ENCODE data around the gene CDH10.
A peak's percentile ranks its signal among the peaks of the same experiment; 100 is the strongest.

CDH10 gene

DNA sequence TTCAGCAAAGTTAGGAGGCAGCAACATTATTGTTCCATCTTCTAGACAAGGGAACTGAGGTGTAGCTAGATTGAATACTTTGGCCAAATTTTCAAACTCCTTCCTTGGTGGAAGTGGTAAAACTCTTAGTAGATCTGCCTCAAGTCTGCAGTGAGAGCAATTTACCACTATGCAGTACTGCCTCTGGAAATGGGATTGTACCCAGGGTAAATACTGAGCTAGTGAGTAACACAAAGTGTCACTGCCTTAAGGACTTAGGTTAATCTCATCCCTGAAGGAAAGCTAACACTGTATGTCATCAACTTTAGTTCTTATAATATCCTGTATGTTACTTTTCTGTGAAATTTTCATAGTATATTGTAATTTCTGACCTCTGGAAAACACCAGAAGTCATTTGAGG lies 13.9 kb downstream of the CDH10 start:
- H3K27ac ChIP-seq (ENCODE audit: insufficient read depth in 1 of 2, low read depth in 1 of 2, low read length in 2 of 2, poor library complexity in 1 of 2, severe bottlenecking in 2 of 2): no peak overlapping the region
- no peaks in the 10 kb centered on the region for H3K4me1 ChIP-seq (ENCODE audit: control extremely low read depth in 1 of 4, control insufficient read depth in 4 of 4, insufficient read depth in 4 of 4, low read length in 3 of 4)
- ChIA-PET POLR2A (no interaction called here), CTCF (interaction anchor here (0.9 kb wide), 1 partner anchor 10 kb away, joined by 3 read pairs; no protein-coding TSS in a partner anchor)
- no peak for DNase-seq
- H3K9me3 ChIP-seq (ENCODE audit: control extremely low read depth in 1 of 5, control insufficient read depth in 4 of 5, insufficient read depth in 2 of 5, low read depth in 1 of 5, low read length in 4 of 5): no peaks in the 10 kb centered on the region
- H3K4me3 ChIP-seq (ENCODE audit: control insufficient read depth in 1 of 7, extremely low read depth in 1 of 7, insufficient read depth in 4 of 7, low read depth in 2 of 7, low read length in 6 of 7): no peak overlapping the region
- H3K27me3 ChIP-seq (replicated peaks in 2 of 5; ENCODE audit: control insufficient read depth in 4 of 5, insufficient read depth in 5 of 5, low read length in 4 of 5): no peaks in the 10 kb centered on the region
- H3K36me3 ChIP-seq (ENCODE audit: control insufficient read depth in 4 of 4, insufficient read depth in 4 of 4, low read length in 3 of 4): no peaks in the 10 kb centered on the region

DNA sequence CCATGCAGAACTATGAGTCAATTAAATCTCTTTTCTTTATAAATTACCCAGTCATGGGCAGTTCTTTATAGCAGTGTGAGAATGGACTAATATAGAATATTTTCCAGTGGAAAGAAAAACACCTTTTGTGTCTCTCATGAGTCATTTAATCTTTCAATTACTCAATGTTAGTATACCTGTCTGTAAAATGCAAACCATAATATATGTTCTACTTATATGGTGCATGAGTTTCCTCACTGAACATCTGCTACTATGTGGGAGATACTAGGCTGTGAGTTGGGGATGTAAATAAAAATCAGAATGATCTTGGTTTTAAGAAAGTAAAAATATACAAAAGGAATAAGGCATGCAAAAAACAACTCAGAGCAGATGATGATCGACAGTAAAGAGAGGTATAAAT lies 15.0 kb downstream of the CDH10 start:
- Histone ChIP-seq H3K27ac (ENCODE audit: insufficient read depth in 1 of 2, low read depth in 1 of 2, low read length in 2 of 2, poor library complexity in 1 of 2, severe bottlenecking in 2 of 2) (no peak overlapping the region), H3K9me3 (ENCODE audit: control extremely low read depth in 1 of 5, control insufficient read depth in 4 of 5, insufficient read depth in 2 of 5, low read depth in 1 of 5, low read length in 4 of 5) (no peaks in the 10 kb centered on the region), H3K36me3 (ENCODE audit: control insufficient read depth in 4 of 4, insufficient read depth in 4 of 4, low read length in 3 of 4) (no peaks in the 10 kb centered on the region), H3K4me3 (ENCODE audit: control insufficient read depth in 1 of 7, extremely low read depth in 1 of 7, insufficient read depth in 4 of 7, low read depth in 2 of 7, low read length in 6 of 7) (no peak overlapping the region), H3K4me1 (ENCODE audit: control extremely low read depth in 1 of 4, control insufficient read depth in 4 of 4, insufficient read depth in 4 of 4, low read length in 3 of 4) (no peaks in the 10 kb centered on the region), H3K27me3 (replicated peaks in 2 of 5; ENCODE audit: control insufficient read depth in 4 of 5, insufficient read depth in 5 of 5, low read length in 4 of 5) (no peaks in the 10 kb centered on the region)
- POLR2A ChIA-PET: no interaction called here
- CTCF ChIA-PET: no interaction called here
- 100% methylated on average over 1 of the region's 1 CpG for WGBS (ENCODE audit: insufficient coverage)
- DNase-seq: no peak

GRCh38 chr5:24624872-24625271 lies 19.9 kb downstream of the CDH10 start:
- CTCF ChIA-PET: no interaction called here

DNA sequence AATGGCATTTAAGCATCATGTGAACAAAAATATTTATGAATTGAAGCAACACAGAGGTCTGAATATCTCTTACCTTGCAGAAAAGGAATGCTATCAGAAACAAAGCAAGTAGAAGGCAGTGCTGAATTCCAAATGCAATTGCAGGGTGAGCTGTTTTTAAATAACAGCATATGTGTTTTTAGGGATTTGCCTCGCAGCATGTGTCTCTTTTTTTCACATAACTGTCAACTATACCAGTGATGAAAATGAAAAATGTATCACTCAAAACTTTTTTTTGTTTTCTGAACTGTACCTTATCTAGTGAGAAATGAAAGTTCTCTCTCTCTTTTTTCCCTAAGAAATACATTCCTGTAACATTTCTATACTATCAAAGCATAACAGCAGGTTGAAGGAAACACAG lies 21.2 kb downstream of the CDH10 start:
- CTCF ChIA-PET: no interaction called here
- Histone ChIP-seq H3K27me3 (replicated peaks in 2 of 5; ENCODE audit: control insufficient read depth in 4 of 5, insufficient read depth in 5 of 5, low read length in 4 of 5) (no peaks in the 10 kb centered on the region), H3K36me3 (ENCODE audit: control insufficient read depth in 4 of 4, insufficient read depth in 4 of 4, low read length in 3 of 4) (no peaks in the 10 kb centered on the region), H3K9me3 (ENCODE audit: control extremely low read depth in 1 of 5, control insufficient read depth in 4 of 5, insufficient read depth in 2 of 5, low read depth in 1 of 5, low read length in 4 of 5) (no peaks in the 10 kb centered on the region), H3K27ac (ENCODE audit: insufficient read depth in 1 of 2, low read depth in 1 of 2, low read length in 2 of 2, poor library complexity in 1 of 2, severe bottlenecking in 2 of 2) (no peak overlapping the region), H3K4me1 (ENCODE audit: control extremely low read depth in 1 of 4, control insufficient read depth in 4 of 4, insufficient read depth in 4 of 4, low read length in 3 of 4) (peaks cover 0 to 6% (median 2%) of the 10 kb centered on the region in 4 experiments), H3K4me3 (ENCODE audit: control insufficient read depth in 1 of 7, extremely low read depth in 1 of 7, insufficient read depth in 4 of 7, low read depth in 2 of 7, low read length in 6 of 7) (no peak overlapping the region)
- WGBS (ENCODE audit: insufficient coverage): no CpG with 5 or more reads among the region's 1 CpG
- POLR2A ChIA-PET: no interaction called here
- no peak for DNase-seq

More at GRCh38 chr5:24624872-24625271, 19.9 kb downstream of the CDH10 start:
- POLR2A ChIA-PET: no interaction called here
- Histone ChIP-seq H3K4me3 (ENCODE audit: control insufficient read depth in 1 of 7, extremely low read depth in 1 of 7, insufficient read depth in 4 of 7, low read depth in 2 of 7, low read length in 6 of 7) (no peak overlapping the region), H3K9me3 (ENCODE audit: control extremely low read depth in 1 of 5, control insufficient read depth in 4 of 5, insufficient read depth in 2 of 5, low read depth in 1 of 5, low read length in 4 of 5) (no peaks in the 10 kb centered on the region), H3K4me1 (ENCODE audit: control extremely low read depth in 1 of 4, control insufficient read depth in 4 of 4, insufficient read depth in 4 of 4, low read length in 3 of 4) (peaks cover 0 to 6% (median 2%) of the 10 kb centered on the region in 4 experiments), H3K27ac (ENCODE audit: insufficient read depth in 1 of 2, low read depth in 1 of 2, low read length in 2 of 2, poor library complexity in 1 of 2, severe bottlenecking in 2 of 2) (no peak overlapping the region), H3K27me3 (replicated peaks in 2 of 5; ENCODE audit: control insufficient read depth in 4 of 5, insufficient read depth in 5 of 5, low read length in 4 of 5) (no peaks in the 10 kb centered on the region), H3K36me3 (ENCODE audit: control insufficient read depth in 4 of 4, insufficient read depth in 4 of 4, low read length in 3 of 4) (no peaks in the 10 kb centered on the region)
- no peak for DNase-seq

DNA sequence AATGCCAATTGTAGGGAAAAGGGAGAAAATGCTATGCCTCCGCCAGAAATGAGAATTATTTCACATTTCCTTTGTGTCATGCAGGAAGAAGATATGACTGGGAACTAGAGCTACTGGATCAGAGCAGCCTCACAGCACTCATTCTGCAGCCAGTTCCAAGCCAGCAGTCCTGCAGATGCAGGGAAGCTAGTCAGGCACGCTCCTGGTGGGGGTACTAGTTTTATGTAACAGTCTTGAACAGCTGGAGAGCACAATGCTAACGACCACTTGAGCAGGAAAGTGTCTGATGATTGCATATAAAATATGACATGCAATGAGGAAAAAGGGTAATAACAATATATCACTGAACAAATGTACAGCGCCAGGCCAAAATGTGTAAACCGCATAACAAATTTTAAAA lies 21.7 kb downstream of the CDH10 start:
- DNase-seq: peak in 1 of 3 donors; percentile 3
- ChIA-PET CTCF (no interaction called here), POLR2A (no interaction called here)
- H3K36me3 ChIP-seq (ENCODE audit: control insufficient read depth in 4 of 4, insufficient read depth in 4 of 4, low read length in 3 of 4): no peaks in the 10 kb centered on the region
- no peaks in the 10 kb centered on the region for H3K9me3 ChIP-seq (ENCODE audit: control extremely low read depth in 1 of 5, control insufficient read depth in 4 of 5, insufficient read depth in 2 of 5, low read depth in 1 of 5, low read length in 4 of 5)
- 0% methylated on average over 1 of the region's 5 CpGs for WGBS (ENCODE audit: insufficient coverage)
- H3K4me1 ChIP-seq (ENCODE audit: control extremely low read depth in 1 of 4, control insufficient read depth in 4 of 4, insufficient read depth in 4 of 4, low read length in 3 of 4): peaks cover 0 to 6% (median 2%) of the 10 kb centered on the region in 4 experiments
- no peak overlapping the region for H3K4me3 ChIP-seq (ENCODE audit: control insufficient read depth in 1 of 7, extremely low read depth in 1 of 7, insufficient read depth in 4 of 7, low read depth in 2 of 7, low read length in 6 of 7)
- H3K27ac ChIP-seq (ENCODE audit: insufficient read depth in 1 of 2, low read depth in 1 of 2, low read length in 2 of 2, poor library complexity in 1 of 2, severe bottlenecking in 2 of 2): no peak overlapping the region
- H3K27me3 ChIP-seq (replicated peaks in 2 of 5; ENCODE audit: control insufficient read depth in 4 of 5, insufficient read depth in 5 of 5, low read length in 4 of 5): no peaks in the 10 kb centered on the region

DNA sequence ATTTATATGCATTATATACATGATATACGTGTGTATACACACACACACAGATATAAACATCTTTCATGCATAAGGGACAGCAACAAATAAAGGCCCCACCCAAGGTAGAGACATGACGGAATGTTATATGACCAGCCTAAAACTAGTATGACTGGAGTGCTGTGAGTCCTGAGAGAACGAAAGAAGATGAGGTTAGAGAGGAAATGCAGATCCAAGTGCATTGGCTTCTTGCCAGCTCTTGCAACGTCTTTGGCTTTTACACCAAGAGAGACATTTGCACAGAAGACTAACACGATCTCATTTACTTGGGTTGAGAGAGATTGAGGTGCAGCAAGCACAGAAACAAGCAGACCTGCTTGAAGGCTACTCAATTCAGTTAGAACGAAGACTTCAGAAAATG lies 23.0 kb downstream of the CDH10 start:
- WGBS (ENCODE audit: insufficient coverage): 19% methylated on average over 4 of the region's 6 CpGs
- ChIA-PET CTCF (interaction anchor here (1.5 kb wide), 1 partner anchor 9 kb away, joined by 3 read pairs; no protein-coding TSS in a partner anchor), POLR2A (no interaction called here)
- Histone ChIP-seq H3K36me3 (ENCODE audit: control insufficient read depth in 4 of 4, insufficient read depth in 4 of 4, low read length in 3 of 4) (no peaks in the 10 kb centered on the region), H3K27ac (ENCODE audit: insufficient read depth in 1 of 2, low read depth in 1 of 2, low read length in 2 of 2, poor library complexity in 1 of 2, severe bottlenecking in 2 of 2) (no peak overlapping the region), H3K27me3 (replicated peaks in 2 of 5; ENCODE audit: control insufficient read depth in 4 of 5, insufficient read depth in 5 of 5, low read length in 4 of 5) (no peaks in the 10 kb centered on the region), H3K4me3 (ENCODE audit: control insufficient read depth in 1 of 7, extremely low read depth in 1 of 7, insufficient read depth in 4 of 7, low read depth in 2 of 7, low read length in 6 of 7) (no peak overlapping the region), H3K4me1 (ENCODE audit: control extremely low read depth in 1 of 4, control insufficient read depth in 4 of 4, insufficient read depth in 4 of 4, low read length in 3 of 4) (peaks cover 0 to 6% (median 2%) of the 10 kb centered on the region in 4 experiments), H3K9me3 (ENCODE audit: control extremely low read depth in 1 of 5, control insufficient read depth in 4 of 5, insufficient read depth in 2 of 5, low read depth in 1 of 5, low read length in 4 of 5) (no peaks in the 10 kb centered on the region)
- peak; percentile 22 to 75 (median 65) for DNase-seq

DNA sequence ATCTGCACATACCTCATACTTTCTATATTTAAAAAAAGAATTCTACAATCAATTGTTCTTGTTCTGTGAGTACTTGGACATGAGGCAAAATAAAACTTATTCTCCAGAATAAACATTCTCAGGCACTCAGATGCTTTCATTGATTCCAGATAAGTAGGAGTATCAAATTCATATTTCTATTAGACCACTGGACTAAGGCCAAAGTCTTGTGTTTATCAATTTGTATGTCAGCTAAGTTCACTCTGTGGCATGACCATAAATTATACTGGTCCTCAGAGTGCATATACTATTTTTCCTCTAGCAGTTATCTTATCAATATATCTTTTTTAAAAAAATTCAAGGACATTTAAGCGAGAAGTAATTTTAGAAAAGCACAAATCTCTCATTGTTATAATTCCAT lies 28.2 kb downstream of the CDH10 start:
- ChIA-PET CTCF (no interaction called here), POLR2A (no interaction called here)
- Histone ChIP-seq H3K27ac (ENCODE audit: insufficient read depth in 1 of 2, low read depth in 1 of 2, low read length in 2 of 2, poor library complexity in 1 of 2, severe bottlenecking in 2 of 2) (no peak overlapping the region), H3K9me3 (ENCODE audit: control extremely low read depth in 1 of 5, control insufficient read depth in 4 of 5, insufficient read depth in 2 of 5, low read depth in 1 of 5, low read length in 4 of 5) (no peaks in the 10 kb centered on the region), H3K27me3 (replicated peaks in 2 of 5; ENCODE audit: control insufficient read depth in 4 of 5, insufficient read depth in 5 of 5, low read length in 4 of 5) (no peaks in the 10 kb centered on the region), H3K36me3 (ENCODE audit: control insufficient read depth in 4 of 4, insufficient read depth in 4 of 4, low read length in 3 of 4) (no peaks in the 10 kb centered on the region), H3K4me1 (ENCODE audit: control extremely low read depth in 1 of 4, control insufficient read depth in 4 of 4, insufficient read depth in 4 of 4, low read length in 3 of 4) (no peaks in the 10 kb centered on the region), H3K4me3 (ENCODE audit: control insufficient read depth in 1 of 7, extremely low read depth in 1 of 7, insufficient read depth in 4 of 7, low read depth in 2 of 7, low read length in 6 of 7) (no peak overlapping the region)
- DNase-seq: no peak
- 100% methylated on average over 1 of the region's 1 CpG for WGBS (ENCODE audit: insufficient coverage)
